H1 (cell line): Measurements from ENCODE around the gene KCTD17. TPM values are rescaled to one million over a fixed set of nuclear protein-coding genes. Genes with fewer than 3 reads are reported as not detected.

ENCODE experiments used
- CTCF ChIA-PET: fragments of 300-600 bp; sonication (Branson Sonifier 250); formaldehyde crosslinking; loops from one replicate; lab custom pipeline; 2021; ENCODE audit not compliant: partially characterized antibody; lab: Charles Lee
- POLR2A ChIA-PET: fragments of 300-600 bp; sonication (Branson Sonifier 250); formaldehyde crosslinking; loops from one replicate; lab custom pipeline; 2021; ENCODE audit warnings: inconsistent platforms; ENCODE audit not compliant: partially characterized antibody; lab: Charles Lee
- DNase-seq, 2 experiments: peaks; one replicate each; pipeline versions ENCODE4 v3.0.0 to v3.0.0-alpha.2; 2010 to 2022; ENCODE audit warnings: low spot score in 2 of 2, low read depth in 1 of 2, mixed read lengths in 1 of 2
- FAIRE-seq: peaks from 2 replicates; lab custom pipeline; 2011; peaks lifted over from hg19 to GRCh38; lab: Jason Lieb, UNC
- H2AFZ ChIP-seq: 2 replicates; pipeline ENCODE4 v1.8.1; 2012; ENCODE audit warnings: low read length, inconsistent platforms
- H2AK5ac ChIP-seq: 2 replicates; pipeline ENCODE4 v1.6.1; 2013; ENCODE audit warnings: low read depth, low read length
- H2BK120ac ChIP-seq: replicated peaks from 2 replicates; pipeline ENCODE3; 2013; ENCODE audit warnings: low read depth, low read length, inconsistent platforms
- H2BK12ac ChIP-seq: 2 replicates; pipeline ENCODE4 v1.6.1; 2013; ENCODE audit warnings: low read depth, low read length
- H2BK15ac ChIP-seq: 2 replicates; pipeline ENCODE4 v1.6.1; 2013; ENCODE audit warnings: low read length
- H2BK20ac ChIP-seq: 2 replicates; pipeline ENCODE4 v1.6.1; 2013; ENCODE audit warnings: low read length
- H2BK5ac ChIP-seq: 2 replicates; pipeline ENCODE4 v1.6.1; 2013; ENCODE audit warnings: low read depth, low read length
- H3K14ac ChIP-seq: 2 replicates; pipeline ENCODE4 v1.6.1; 2013; ENCODE audit warnings: inconsistent platforms; ENCODE audit not compliant: insufficient read length
- H3K18ac ChIP-seq: 2 replicates; pipeline ENCODE4 v1.6.1; 2013; ENCODE audit warnings: low read length; ENCODE audit errors: extremely low read depth
- H3K23ac ChIP-seq: 2 replicates; pipeline ENCODE4 v1.6.1; 2013; ENCODE audit warnings: inconsistent platforms; ENCODE audit not compliant: insufficient read length
- H3K23me2 ChIP-seq: 2 replicates; pipeline ENCODE4 v1.6.1; 2013; ENCODE audit warnings: low read depth, low read length
- H3K27ac ChIP-seq: 2 replicates; pipeline ENCODE4 v1.6.1; 2011; ENCODE audit warnings: low read depth, low read length, inconsistent platforms
- H3K27me3 ChIP-seq, 4 experiments: replicated peaks in 1 of 4; 1 replicate in 1 of 4; 2 replicates in 3 of 4; pipeline versions ENCODE4 v1.6.1 to v1.8.1; 2011 to 2013; ENCODE audit warnings: low read length in 3 of 4, mild to moderate bottlenecking in 3 of 4, inconsistent platforms in 2 of 4, mixed read lengths in 2 of 4, moderate library complexity in 1 of 4; ENCODE audit not compliant: control insufficient read depth in 3 of 4, insufficient read depth in 3 of 4; ENCODE audit errors: extremely low read depth in 1 of 4
- H3K36me3 ChIP-seq, 4 experiments: 2 replicates each; pipeline versions ENCODE4 v1.6.1 to v1.8.1; 2011 to 2013; ENCODE audit warnings: mild to moderate bottlenecking in 4 of 4, low read length in 3 of 4, moderate library complexity in 2 of 4, control low read depth in 1 of 4, inconsistent platforms in 1 of 4; ENCODE audit not compliant: insufficient read depth in 4 of 4, control insufficient read depth in 2 of 4
- H3K4ac ChIP-seq: replicated peaks from 2 replicates; pipeline ENCODE3; 2013; ENCODE audit warnings: low read length, low read depth, mixed read lengths, inconsistent platforms; ENCODE audit not compliant: insufficient read length
- H3K4me1 ChIP-seq, 4 experiments: replicated peaks in 1 of 4; 1 replicate in 1 of 4; 2 replicates in 3 of 4; pipeline versions ENCODE4 v1.6.1 to v1.8.1; 2011 to 2013; ENCODE audit warnings: low read length in 3 of 4, inconsistent platforms in 2 of 4, mixed read lengths in 1 of 4; ENCODE audit not compliant: insufficient read depth in 4 of 4, control insufficient read depth in 3 of 4
- H3K4me2 ChIP-seq, 2 experiments: 2 replicates each; pipeline versions ENCODE4 v1.6.1 to v1.8.1; 2011 to 2013; ENCODE audit warnings: low read depth in 2 of 2, low read length in 2 of 2, control low read depth in 1 of 2, inconsistent platforms in 1 of 2, mild to moderate bottlenecking in 1 of 2; ENCODE audit not compliant: insufficient read depth in 1 of 2
- H3K4me3 ChIP-seq, 4 experiments: fragments of 200-600, 300-600 bp in 1 of 4; sonication (generic), shearing (Covaris generic), sonication (Bioruptor Twin) in 1 of 4; 2 replicates each; pipeline versions ENCODE4 v1.5.1 to v1.8.1; 2011 to 2016; ENCODE audit warnings: low read length in 4 of 4, low read depth in 3 of 4, control low read depth in 2 of 4, inconsistent platforms in 2 of 4, mild to moderate bottlenecking in 2 of 4, mixed read lengths in 1 of 4, moderate library complexity in 1 of 4; ENCODE audit not compliant: insufficient read depth in 2 of 4; ENCODE audit errors: extremely low read depth in 1 of 4
- H3K56ac ChIP-seq: replicated peaks from 2 replicates; pipeline ENCODE3; 2013; ENCODE audit warnings: low read depth, mild to moderate bottlenecking, mixed read lengths, low read length, inconsistent platforms; ENCODE audit not compliant: insufficient read length
- H3K79me1 ChIP-seq: 2 replicates; pipeline ENCODE4 v1.6.1; 2013; ENCODE audit warnings: low read depth, low read length, control low read depth
- H3K79me2 ChIP-seq, 2 experiments: 2 replicates each; pipeline versions ENCODE4 v1.6.1 to v1.8.1; 2012 to 2013; ENCODE audit warnings: low read length in 2 of 2, mild to moderate bottlenecking in 2 of 2, inconsistent platforms in 1 of 2; ENCODE audit not compliant: insufficient read depth in 2 of 2, control insufficient read depth in 1 of 2
- H3K9ac ChIP-seq, 4 experiments: replicated peaks in 1 of 4; 1 replicate in 1 of 4; 2 replicates in 3 of 4; pipeline versions ENCODE4 v1.6.1 to v1.8.1; 2011 to 2013; ENCODE audit warnings: low read depth in 3 of 4, low read length in 3 of 4, control low read depth in 2 of 4, mild to moderate bottlenecking in 2 of 4, moderate library complexity in 2 of 4, inconsistent platforms in 1 of 4; ENCODE audit errors: extremely low read depth in 1 of 4
- H3K9me3 ChIP-seq, 2 experiments: 2 replicates each; pipeline versions ENCODE4 v1.6.1 to v1.8.1; 2012 to 2013; ENCODE audit warnings: mild to moderate bottlenecking in 2 of 2, moderate library complexity in 2 of 2, control low read depth in 1 of 2, inconsistent platforms in 1 of 2, low read depth in 1 of 2, low read length in 1 of 2, mixed read lengths in 1 of 2; ENCODE audit not compliant: insufficient read depth in 2 of 2
- H4K20me1 ChIP-seq, 2 experiments: replicated peaks in 1 of 2; 2 replicates each; pipeline versions ENCODE3 to v1.8.1; 2011 to 2013; ENCODE audit warnings: inconsistent platforms in 2 of 2, low read length in 2 of 2, mild to moderate bottlenecking in 1 of 2; ENCODE audit not compliant: insufficient read depth in 2 of 2, control insufficient read depth in 1 of 2
- H4K5ac ChIP-seq: 2 replicates; pipeline ENCODE4 v1.6.1; 2013; ENCODE audit warnings: low read length, low read depth, mixed read lengths, inconsistent platforms; ENCODE audit not compliant: insufficient read length
- H4K8ac ChIP-seq: 2 replicates; pipeline ENCODE4 v1.8.0; 2013; ENCODE audit warnings: mild to moderate bottlenecking, moderate library complexity, low read length, inconsistent platforms; ENCODE audit not compliant: insufficient read depth; ENCODE audit errors: extremely low read depth
- H4K91ac ChIP-seq: replicated peaks from 2 replicates; pipeline ENCODE3; 2013; ENCODE audit warnings: low read length, mixed read lengths, inconsistent platforms; ENCODE audit not compliant: insufficient read length
- EP300 ChIP-seq, 2 experiments: IDR thresholded peaks; 1 replicate in 1 of 2; 2 replicates in 1 of 2; pipeline ENCODE4 v1.6.1; 2011 to 2012; ENCODE audit warnings: low read depth in 2 of 2, low read length in 2 of 2, mild to moderate bottlenecking in 2 of 2, borderline replicate concordance in 1 of 2, inconsistent platforms in 1 of 2, moderate library complexity in 1 of 2
- WGBS, 2 experiments: shearing (Covaris generic) in 1 of 2; methylation state at CpG; one replicate each; pipeline versions ENCODE4 v1.1.6 to v1.1.7; 2013 to 2015; ENCODE audit warnings: low lambda C conversion rate in 2 of 2, mixed read lengths in 2 of 2, inconsistent platforms in 1 of 2, low coverage in 1 of 2, missing lambda C conversion rate in 1 of 2; ENCODE audit not compliant: insufficient replicate concordance in 2 of 2, insufficient coverage in 1 of 2, insufficient read length in 1 of 2; ENCODE audit errors: extremely low coverage in 1 of 2, missing lambda C conversion rate in 1 of 2; 5-methylcytosine and 5-hydroxymethylcytosine counted together
- polyA plus RNA-seq, 7 experiments: library from polyadenylated mRNA; depleted of rRNA in 3 of 7; stranded (reverse) in 5 of 7; unstranded in 2 of 7; fragments of >200 nt in 5 of 7; fragments of 200-250 nt in 2 of 7; gene quantifications; 1 replicate in 5 of 7; 2 replicates in 1 of 7; 4 replicates in 1 of 7; pipeline versions ENCODE4 v1.2.1 to v1.2.3, GENCODE V29; 2011 to 2013; ENCODE audit warnings: missing spikeins in 2 of 7, mixed read lengths in 2 of 7
- total RNA-seq: library from RNA; stranded (reverse); fragmentation: NEBNext Ultra II Directional; extraction: Animal tissue kit (Norgen Biotek cat#: 25700); gene quantifications from 2 replicates; pipeline ENCODE4 v1.2.1, GENCODE V29; 2021
- TF ChIP-seq, protein P1 (sequence below): IDR thresholded peaks from 2 replicates; pipeline ENCODE4 v1.6.1; 2011; ENCODE audit warnings: low read depth, mild to moderate bottlenecking, low read length; ENCODE audit not compliant: insufficient read depth

KCTD17 gene
- total and polyA plus RNA-seq, 2 of the 8 experiments (the other 6 are each of a cell fraction or from before 2014, with no cell fraction given), result 39.4 to 44.0 TPM

- H2BK120ac ChIP-seq, result no peak overlapping the region
- no peak overlapping the region for H2BK5ac ChIP-seq
- H3K4me2 ChIP-seq, result no peak overlapping the region
- no peaks in the 10 kb centered on the region; the same call in 1 of the 2 replicates for H3K23me2 ChIP-seq
- no peaks in the 10 kb centered on the region for H3K36me3 ChIP-seq
- no peak overlapping the region for H2AFZ ChIP-seq
- no peak overlapping the region for H4K5ac ChIP-seq
- no peak overlapping the region for H2BK15ac ChIP-seq
- no peak overlapping the region for H3K9ac ChIP-seq
- H3K56ac ChIP-seq, result no peak overlapping the region
- H2BK12ac ChIP-seq, result no peak overlapping the region
- no peaks in the 10 kb centered on the region for H3K79me2 ChIP-seq
- H3K4me3 ChIP-seq, result no peak overlapping the region
- H3K9me3 ChIP-seq, result no peaks in the 10 kb centered on the region
- no peak overlapping the region for H3K18ac ChIP-seq
- no peak overlapping the region for H3K4ac ChIP-seq
- no peak overlapping the region for H2BK20ac ChIP-seq
- H4K8ac ChIP-seq, result no peak overlapping the region
- FAIRE-seq (no peak), DNase-seq (no peak)
- peaks cover 0 to 7% (median 0%) of the 10 kb centered on the region in 4 experiments; a peak in 2 of 7 replicates for H3K4me1 ChIP-seq
- no peaks in the 10 kb centered on the region for H3K79me1 ChIP-seq
- no peak overlapping the region for H4K91ac ChIP-seq
- no peaks in the 10 kb centered on the region for H4K20me1 ChIP-seq
- TF ChIP-seq EP300 (IDR thresholded peaks at IDR 0.05; ENCODE audit: borderline replicate concordance in 1 of 2, low read depth in 2 of 2, low read length in 2 of 2), result no peak
- TF ChIP-seq, protein P1, sequence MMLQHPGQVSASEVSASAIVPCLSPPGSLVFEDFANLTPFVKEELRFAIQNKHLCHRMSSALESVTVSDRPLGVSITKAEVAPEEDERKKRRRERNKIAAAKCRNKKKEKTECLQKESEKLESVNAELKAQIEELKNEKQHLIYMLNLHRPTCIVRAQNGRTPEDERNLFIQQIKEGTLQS, result no peak
- peaks cover 0 to 6% (median 1%) of the 10 kb centered on the region in 4 experiments; a peak in 3 of 7 replicates for H3K27me3 ChIP-seq
- POLR2A ChIA-PET, result interaction anchor here (1.1 to 1.5 kb wide), 2 partner anchors 28 to 34 kb away, joined by 3 to 4 read pairs; no protein-coding TSS in a partner anchor
- H3K14ac ChIP-seq, result no peak overlapping the region
- CTCF ChIA-PET, result interaction anchor here (0.6 to 4.8 kb wide), 6 partner anchors 10 to 81 kb away, joined by 3 to 24 read pairs (median 3); no protein-coding TSS in a partner anchor
- H2AK5ac ChIP-seq, result no peak overlapping the region
- no peak overlapping the region for H3K23ac ChIP-seq
- WGBS, 2 experiments, result 89% methylated on average over 10 of the region's 12 CpGs; no CpG with 5 or more reads in 1 of the 2 experiments
- H3K27ac ChIP-seq, result no peak overlapping the region
Observed at GRCh38 chr22:37089434-37089833, 37.9 kb downstream of the KCTD17 start.
